HCT116 (cell line): Measurements from ENCODE around the gene HDLBP. TPM values are rescaled to one million over a fixed set of nuclear protein-coding genes. Genes with fewer than 3 reads are reported as not detected.

ENCODE experiments used
- ATAC-seq: fragments of 200-7000 bp; cut with Tn5 transposase; 2 replicates; pipeline ENCODE4 v1.9.1; 2020; ENCODE audit warnings: mild to moderate bottlenecking, moderate library complexity
- BruUV-seq: library from RNA; stranded (reverse); fragments of 400-500 nt; replicated peaks from 2 replicates; lab custom pipeline; 2021; lab: Mats Ljungman, UMichigan
- CTCF ChIA-PET: fragments of 300-600 bp; sonication (Branson Sonifier 250); formaldehyde crosslinking; loops from one replicate; lab custom pipeline; 2021; ENCODE audit warnings: antibody characterized with exemption; lab: Charles Lee
- POLR2A ChIA-PET: fragments of 300-600, 350-600 bp; sonication (Branson Sonifier 250); formaldehyde crosslinking; loops from one replicate; lab custom pipeline; 2021; ENCODE audit warnings: antibody characterized with exemption; lab: Charles Lee
- RAD21 ChIA-PET, 2 experiments: fragments of 300-600 bp; sonication (Branson Sonifier 250); formaldehyde crosslinking; loops; one replicate each; lab custom pipeline; 2023; ENCODE audit warnings: low total read pairs in 2 of 2; ENCODE audit not compliant: uncharacterized antibody in 2 of 2, unreplicated experiment in 2 of 2, low non-redundant PET in 1 of 2; lab: Charles Lee
- DNase-seq: peaks from one replicate; pipeline ENCODE4 v3.0.0-alpha.2; 2010; ENCODE audit warnings: low read depth, low spot score
- H2AFZ ChIP-seq: fragments of 200-600 bp; shearing (Covaris generic), sonication (generic); 2 replicates; pipeline ENCODE4 v1.6.1; 2017; ENCODE audit warnings: low read depth, mixed run types, mixed read lengths, antibody characterized with exemption, low read length; ENCODE audit not compliant: poor library complexity, severe bottlenecking
- H3K27ac ChIP-seq: 2 replicates; pipeline ENCODE4 v1.5.1; 2012; ENCODE audit warnings: low read depth, low read length
- H3K27me3 ChIP-seq: fragments of 200-600 bp; sonication (generic); 2 replicates; pipeline ENCODE4 v1.6.1; 2016; ENCODE audit warnings: mixed run types, low read length, mixed read lengths; ENCODE audit not compliant: insufficient read depth
- H3K36me3 ChIP-seq, 2 experiments: fragments of 200-500 bp in 1 of 2; fragments of 200-600 bp in 1 of 2; sonication (Bioruptor generic) in 1 of 2; sonication (generic) in 1 of 2; 2 replicates each; pipeline versions ENCODE4 v1.5.1 to v1.6.1; 2014 to 2016; ENCODE audit warnings: low read length in 2 of 2, inconsistent platforms in 1 of 2, mixed read lengths in 1 of 2, mixed run types in 1 of 2; ENCODE audit not compliant: insufficient read depth in 2 of 2, control insufficient read depth in 1 of 2
- H3K4me1 ChIP-seq, 2 experiments: fragments of 200-600 bp in 1 of 2; sonication (generic) in 1 of 2; 2 replicates each; pipeline versions ENCODE4 v1.5.1 to v1.6.1; 2012 to 2017; ENCODE audit warnings: low read length in 2 of 2, inconsistent platforms in 1 of 2, mild to moderate bottlenecking in 1 of 2, mixed read lengths in 1 of 2, mixed run types in 1 of 2, moderate library complexity in 1 of 2; ENCODE audit not compliant: insufficient read depth in 2 of 2, control insufficient read depth in 1 of 2
- H3K4me2 ChIP-seq: fragments of 200-600 bp; sonication (generic); 2 replicates; pipeline ENCODE4 v1.6.1; 2017; ENCODE audit warnings: mixed run types, low read length, mixed read lengths
- H3K4me3 ChIP-seq, 2 experiments: fragments of 200-600 bp in 1 of 2; sonication (generic) in 1 of 2; replicated peaks in 1 of 2; 2 replicates each; pipeline ENCODE4 v1.5.1; 2011 to 2016; ENCODE audit warnings: low read length in 2 of 2, control low read depth in 1 of 2, low read depth in 1 of 2, mild to moderate bottlenecking in 1 of 2, mixed read lengths in 1 of 2, mixed run types in 1 of 2
- H3K79me2 ChIP-seq: fragments of 200-600 bp; sonication (generic); 2 replicates; pipeline ENCODE4 v1.6.1; 2017; ENCODE audit warnings: mild to moderate bottlenecking, mixed run types, low read length, moderate library complexity, mixed read lengths; ENCODE audit not compliant: insufficient read depth
- H3K9ac ChIP-seq: fragments of 200-600 bp; sonication (generic); 2 replicates; pipeline ENCODE4 v1.6.1; 2016; ENCODE audit warnings: low read length, mixed read lengths
- H3K9me2 ChIP-seq: fragments of 200-600 bp; sonication (generic), shearing (Covaris generic); 2 replicates; pipeline ENCODE4 v1.6.1; 2017; ENCODE audit warnings: mixed run types, mild to moderate bottlenecking, moderate library complexity; ENCODE audit not compliant: insufficient read depth
- H3K9me3 ChIP-seq, 2 experiments: fragments of 200-500 bp in 1 of 2; fragments of 200-600 bp in 1 of 2; sonication (Bioruptor generic) in 1 of 2; sonication (generic) in 1 of 2; 2 replicates each; pipeline ENCODE4 v1.6.1; 2014 to 2017; ENCODE audit warnings: low read length in 2 of 2, mixed read lengths in 2 of 2, inconsistent platforms in 1 of 2, low read depth in 1 of 2, mild to moderate bottlenecking in 1 of 2, mixed run types in 1 of 2, moderate library complexity in 1 of 2; ENCODE audit not compliant: control insufficient read depth in 1 of 2, insufficient read depth in 1 of 2
- H4K20me1 ChIP-seq: fragments of 200-600 bp; sonication (generic), shearing (Covaris generic); 2 replicates; pipeline ENCODE4 v1.6.1; 2017; ENCODE audit warnings: mixed run types, mild to moderate bottlenecking, moderate library complexity; ENCODE audit not compliant: insufficient read depth
- CBX3 ChIP-seq: IDR thresholded peaks from 2 replicates; pipeline ENCODE4 v1.6.1; 2012; ENCODE audit warnings: low read depth
- CEBPB ChIP-seq: IDR thresholded peaks from 2 replicates; pipeline ENCODE4 v1.6.1; 2012; ENCODE audit warnings: low read depth
- EZH2 ChIP-seq: fragments of 200-600 bp; sonication (generic); IDR thresholded peaks from 2 replicates; pipeline ENCODE4 v1.6.1; 2017; ENCODE audit warnings: antibody characterized with exemption, mixed run types
- EZH2phosphoT487 ChIP-seq: fragments of 200-600 bp; IDR thresholded peaks from 2 replicates; pipeline ENCODE4 v1.6.1; 2018; ENCODE audit warnings: antibody characterized with exemption, borderline replicate concordance
- FOSL1 ChIP-seq: IDR thresholded peaks from 2 replicates; pipeline ENCODE4 v1.6.1; 2012; ENCODE audit warnings: low read depth
- POLR2A ChIP-seq: IDR thresholded peaks from 2 replicates; pipeline ENCODE4 v1.7.0; 2011; ENCODE audit warnings: borderline replicate concordance; ENCODE audit not compliant: insufficient read depth, insufficient read length; ENCODE audit errors: extremely low read depth
- POLR2AphosphoS5 ChIP-seq: IDR thresholded peaks from 2 replicates; pipeline ENCODE4 v1.6.1; 2011; ENCODE audit warnings: mild to moderate bottlenecking, low read depth, low read length, moderate library complexity
- SRF ChIP-seq: IDR thresholded peaks from 2 replicates; pipeline ENCODE4 v1.6.1; 2012; ENCODE audit warnings: low read depth
- TCF7L2 ChIP-seq: IDR thresholded peaks from 2 replicates; pipeline ENCODE4 v1.7.0; 2011; ENCODE audit warnings: borderline replicate concordance, inconsistent platforms; ENCODE audit not compliant: insufficient read depth, insufficient read length; ENCODE audit errors: extremely low read depth
- ZFX ChIP-seq: fragments of 450-650 bp; IDR thresholded peaks from 2 replicates; pipeline ENCODE4 v1.6.1; 2017
- intact Hi-C: fragments of 100-400 bp; cut with micrococcal nuclease; formaldehyde crosslinking; loops from 2 replicates; pipeline ENCODE4 v1.10.0; 2022
- total RNA-seq: library from RNA; stranded (reverse); gene quantifications from one replicate; pipeline ENCODE4 v1.2.1, GENCODE V29; 2021; ENCODE audit not compliant: unreplicated experiment
- TF ChIP-seq, protein P1 (sequence below): IDR thresholded peaks from 2 replicates; pipeline ENCODE4 v1.6.1; 2012
- TF ChIP-seq, protein P2 (sequence below): IDR thresholded peaks from 2 replicates; pipeline ENCODE4 v1.6.1; 2011; ENCODE audit warnings: mild to moderate bottlenecking, low read length, moderate library complexity; ENCODE audit not compliant: insufficient replicate concordance; ENCODE audit errors: extremely low read depth

Gene HDLBP
- total RNA-seq, 1 experiment from 2014 or later, result 462 TPM

GRCh38 chr2:241288324-241288888 lies 27.1 kb downstream of the HDLBP start (continued):
- TF ChIP-seq, protein P1, sequence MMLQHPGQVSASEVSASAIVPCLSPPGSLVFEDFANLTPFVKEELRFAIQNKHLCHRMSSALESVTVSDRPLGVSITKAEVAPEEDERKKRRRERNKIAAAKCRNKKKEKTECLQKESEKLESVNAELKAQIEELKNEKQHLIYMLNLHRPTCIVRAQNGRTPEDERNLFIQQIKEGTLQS, result no peak
- TF ChIP-seq FOSL1, result no peak
- TF ChIP-seq POLR2AphosphoS5, result no peak
- TF ChIP-seq CEBPB, result no peak
- TF ChIP-seq ZFX, result no peak
- no peak for TF ChIP-seq EZH2phosphoT487
- no peak for TF ChIP-seq SRF

- ChIA-PET CTCF (no interaction called here), POLR2A (no interaction called here), RAD21 (no interaction called here)
- peaks cover 3 to 4% of the 10 kb centered on the region in 2 experiments; a peak in 2 of 4 replicates for H3K4me1 ChIP-seq
- ATAC-seq (no peak), DNase-seq (no peak)
- H3K4me2 ChIP-seq, result no peak overlapping the region
- intact Hi-C loops, result no loop called here
- H3K4me3 ChIP-seq, result no peak overlapping the region
- no peaks in the 10 kb centered on the region for H3K9me2 ChIP-seq
- peaks cover 25% of the 10 kb centered on the region; the same call in 1 of the 2 replicates for H4K20me1 ChIP-seq
- H3K36me3 ChIP-seq, result 0 out of 4 replicates have a peak, but pooled peaks cover 0 to 4% of the 10 kb centered on the region in 2 experiments
- H3K9ac ChIP-seq, result no peak overlapping the region
- TF ChIP-seq POLR2AphosphoS5 (no peak), CBX3 (no peak), POLR2A (no peak), EZH2 (no peak), TCF7L2 (no peak)
- TF ChIP-seq, protein P2, sequence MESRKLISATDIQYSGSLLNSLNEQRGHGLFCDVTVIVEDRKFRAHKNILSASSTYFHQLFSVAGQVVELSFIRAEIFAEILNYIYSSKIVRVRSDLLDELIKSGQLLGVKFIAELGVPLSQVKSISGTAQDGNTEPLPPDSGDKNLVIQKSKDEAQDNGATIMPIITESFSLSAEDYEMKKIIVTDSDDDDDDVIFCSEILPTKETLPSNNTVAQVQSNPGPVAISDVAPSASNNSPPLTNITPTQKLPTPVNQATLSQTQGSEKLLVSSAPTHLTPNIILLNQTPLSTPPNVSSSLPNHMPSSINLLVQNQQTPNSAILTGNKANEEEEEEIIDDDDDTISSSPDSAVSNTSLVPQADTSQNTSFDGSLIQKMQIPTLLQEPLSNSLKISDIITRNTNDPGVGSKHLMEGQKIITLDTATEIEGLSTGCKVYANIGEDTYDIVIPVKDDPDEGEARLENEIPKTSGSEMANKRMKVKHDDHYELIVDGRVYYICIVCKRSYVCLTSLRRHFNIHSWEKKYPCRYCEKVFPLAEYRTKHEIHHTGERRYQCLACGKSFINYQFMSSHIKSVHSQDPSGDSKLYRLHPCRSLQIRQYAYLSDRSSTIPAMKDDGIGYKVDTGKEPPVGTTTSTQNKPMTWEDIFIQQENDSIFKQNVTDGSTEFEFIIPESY, result no peak
- TF ChIP-seq, all 23 proteins: peak for 0
- H2AFZ ChIP-seq, result no peak overlapping the region
- no peak overlapping the region for H3K27ac ChIP-seq
- H3K9me3 ChIP-seq, result no peaks in the 10 kb centered on the region
- no TSS peak for BruUV-seq
- no peaks in the 10 kb centered on the region for H3K27me3 ChIP-seq
- H3K79me2 ChIP-seq, result peaks cover 98% of the 10 kb centered on the region
Observed at GRCh38 chr2:241286348-241287090, 29.0 kb downstream of the HDLBP start.
